ENCODE results near the gene ATIC. TPM values are rescaled to one million over a fixed set of nuclear protein-coding genes. Genes with fewer than 3 reads are reported as not detected.

The ATIC gene
- polyA plus RNA-seq, 3 donors: 20.8 to 32.3 (median 21.6) TPM

DNA sequence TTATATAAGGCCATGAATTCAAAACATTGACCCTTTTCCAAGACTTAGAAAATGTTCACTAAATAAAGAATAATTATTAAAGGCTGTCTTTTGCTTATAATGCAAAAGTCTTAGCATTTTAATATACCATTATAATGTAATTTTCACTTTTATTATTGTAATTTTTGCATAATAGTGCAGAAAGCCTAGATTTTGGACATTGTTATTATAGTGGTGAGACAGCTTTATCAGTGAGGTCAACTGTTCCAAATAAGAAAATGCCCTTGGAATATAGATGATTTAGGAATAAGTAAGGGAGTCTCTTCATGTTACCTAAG is 56.6 kb downstream of the ATIC start:
- Histone ChIP-seq H3K9ac (ENCODE audit: insufficient read depth, low read length, poor library complexity, severe bottlenecking) (no peak overlapping the region), H3K27ac (ENCODE audit: low read depth in 1 of 2, low read length in 2 of 2) (no peak overlapping the region), H3K79me2 (ENCODE audit: insufficient read depth, low read length) (no peaks in the 10 kb centered on the region), H3K4me3 (replicated peaks in 1 of 3; ENCODE audit: low read depth in 2 of 3, low read length in 3 of 3) (no peak overlapping the region), H4K20me1 (ENCODE audit: insufficient read depth, low read length) (no peaks in the 10 kb centered on the region), H3K9me3 (replicated peaks in 1 of 2; ENCODE audit: control insufficient read depth in 1 of 2, insufficient read depth in 1 of 2, low read length in 2 of 2) (no peaks in the 10 kb centered on the region), H2AFZ (ENCODE audit: insufficient read depth, low read depth, low read length, poor library complexity, severe bottlenecking) (no peak overlapping the region), H3K27me3 (ENCODE audit: control insufficient read depth in 2 of 2, insufficient read depth in 2 of 2, low read length in 2 of 2) (no peaks in the 10 kb centered on the region), H3K4me1 (ENCODE audit: control insufficient read depth in 1 of 2, insufficient read depth in 2 of 2, low read length in 2 of 2) (no peaks in the 10 kb centered on the region), H3K36me3 (replicated peaks in 1 of 2; ENCODE audit: control insufficient read depth in 1 of 2, insufficient read depth in 2 of 2, low read length in 2 of 2) (no peaks in the 10 kb centered on the region), H3K4me2 (replicated peaks; ENCODE audit: extremely low read depth, low read length, poor library complexity, severe bottlenecking) (no peak overlapping the region)
- Mint-ChIP-seq H3K9me3 (peaks cover 0 to 5% (median 2%) of the 10 kb centered on the region in 7 donors), H3K27ac (no peak overlapping the region), H3K36me3 (peaks cover 0 to 6% of the 10 kb centered on the region in 2 donors), H3K27me3 (ENCODE audit: low read depth in 3 of 3) (peaks cover 0 to 3% (median 2%) of the 10 kb centered on the region in 3 donors), H3K4me3 (no peak overlapping the region), H3K4me1 (no peaks in the 10 kb centered on the region)
- no peak for DNase-seq
- intact Hi-C loops (cut with micrococcal nuclease): no loop called here
- TF ChIP-seq CTCF (IDR thresholded peaks at IDR 0.05): no peak

DNA sequence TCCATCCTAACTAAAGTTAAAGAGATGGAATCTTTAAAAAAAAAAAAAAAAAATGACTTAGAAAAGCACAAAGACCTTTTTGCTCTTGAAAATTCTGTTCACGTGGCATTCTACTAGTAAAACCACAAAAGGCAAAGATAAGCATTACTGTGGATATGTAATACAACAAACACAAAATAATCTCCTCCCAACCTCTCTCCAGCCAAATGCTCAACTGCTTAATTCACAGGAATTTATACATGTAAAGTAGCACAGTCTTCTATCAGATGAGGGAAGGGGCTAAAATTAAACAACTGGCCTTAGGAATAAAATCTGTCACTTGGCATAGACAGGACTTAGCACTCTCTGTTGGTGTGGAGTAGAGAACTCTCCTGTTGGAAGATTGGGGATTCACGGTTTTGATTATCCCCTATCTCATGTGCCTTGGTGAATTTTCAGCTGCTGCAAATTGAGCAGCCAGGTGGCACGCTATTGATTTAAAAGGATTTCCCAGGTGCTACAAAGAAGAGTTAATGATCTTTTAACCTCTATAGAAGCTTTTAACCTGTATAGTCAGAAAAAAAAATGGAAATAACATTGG is 57.4 kb downstream of the ATIC start:
- Mint-ChIP-seq H3K36me3 (peaks cover 0 to 4% of the 10 kb centered on the region in 2 donors), H3K9me3 (peaks cover 0 to 7% (median 2%) of the 10 kb centered on the region in 7 donors), H3K4me1 (no peaks in the 10 kb centered on the region), H3K27ac (no peak overlapping the region), H3K27me3 (ENCODE audit: low read depth in 3 of 3) (peaks cover 0 to 3% (median 2%) of the 10 kb centered on the region in 3 donors), H3K4me3 (no peak overlapping the region)
- Histone ChIP-seq H3K4me3 (replicated peaks in 1 of 3; ENCODE audit: low read depth in 2 of 3, low read length in 3 of 3) (no peak overlapping the region), H3K4me2 (replicated peaks; ENCODE audit: extremely low read depth, low read length, poor library complexity, severe bottlenecking) (no peak overlapping the region), H3K4me1 (ENCODE audit: control insufficient read depth in 1 of 2, insufficient read depth in 2 of 2, low read length in 2 of 2) (no peaks in the 10 kb centered on the region), H4K20me1 (ENCODE audit: insufficient read depth, low read length) (no peaks in the 10 kb centered on the region), H3K27ac (ENCODE audit: low read depth in 1 of 2, low read length in 2 of 2) (no peak overlapping the region), H3K36me3 (replicated peaks in 1 of 2; ENCODE audit: control insufficient read depth in 1 of 2, insufficient read depth in 2 of 2, low read length in 2 of 2) (no peaks in the 10 kb centered on the region), H3K27me3 (ENCODE audit: control insufficient read depth in 2 of 2, insufficient read depth in 2 of 2, low read length in 2 of 2) (no peaks in the 10 kb centered on the region), H2AFZ (ENCODE audit: insufficient read depth, low read depth, low read length, poor library complexity, severe bottlenecking) (no peak overlapping the region), H3K9ac (ENCODE audit: insufficient read depth, low read length, poor library complexity, severe bottlenecking) (no peak overlapping the region), H3K9me3 (replicated peaks in 1 of 2; ENCODE audit: control insufficient read depth in 1 of 2, insufficient read depth in 1 of 2, low read length in 2 of 2) (no peaks in the 10 kb centered on the region), H3K79me2 (ENCODE audit: insufficient read depth, low read length) (no peaks in the 10 kb centered on the region)
- no peak for DNase-seq
- TF ChIP-seq CTCF (IDR thresholded peaks at IDR 0.05): no peak
- WGBS (ENCODE audit: insufficient coverage): no CpG with 5 or more reads among the region's 3 CpGs
- intact Hi-C loops (cut with micrococcal nuclease): no loop called here
